Measurements from ENCODE around the gene VRK3.

GRCh38 chr19:49984491-49984890 is 40.7 kb downstream of the VRK3 start:
- no peak for TF ChIP-seq CTCF (conservative IDR thresholded peaks at IDR 0.05 in 1 of 2, IDR thresholded peaks at IDR 0.05 in 1 of 2; ENCODE audit: low read depth in 1 of 2, low read length in 2 of 2)
- no peak for TF ChIP-seq EZH2 (IDR thresholded peaks at IDR 0.05; ENCODE audit: low read length, missing control alignments)
